Measurements from ENCODE around the gene FBXO24.

Gene FBXO24

GRCh38 chr7:100543586-100543985 lies 42.5 kb upstream of the FBXO24 start:
- TF ChIP-seq, protein P1, sequence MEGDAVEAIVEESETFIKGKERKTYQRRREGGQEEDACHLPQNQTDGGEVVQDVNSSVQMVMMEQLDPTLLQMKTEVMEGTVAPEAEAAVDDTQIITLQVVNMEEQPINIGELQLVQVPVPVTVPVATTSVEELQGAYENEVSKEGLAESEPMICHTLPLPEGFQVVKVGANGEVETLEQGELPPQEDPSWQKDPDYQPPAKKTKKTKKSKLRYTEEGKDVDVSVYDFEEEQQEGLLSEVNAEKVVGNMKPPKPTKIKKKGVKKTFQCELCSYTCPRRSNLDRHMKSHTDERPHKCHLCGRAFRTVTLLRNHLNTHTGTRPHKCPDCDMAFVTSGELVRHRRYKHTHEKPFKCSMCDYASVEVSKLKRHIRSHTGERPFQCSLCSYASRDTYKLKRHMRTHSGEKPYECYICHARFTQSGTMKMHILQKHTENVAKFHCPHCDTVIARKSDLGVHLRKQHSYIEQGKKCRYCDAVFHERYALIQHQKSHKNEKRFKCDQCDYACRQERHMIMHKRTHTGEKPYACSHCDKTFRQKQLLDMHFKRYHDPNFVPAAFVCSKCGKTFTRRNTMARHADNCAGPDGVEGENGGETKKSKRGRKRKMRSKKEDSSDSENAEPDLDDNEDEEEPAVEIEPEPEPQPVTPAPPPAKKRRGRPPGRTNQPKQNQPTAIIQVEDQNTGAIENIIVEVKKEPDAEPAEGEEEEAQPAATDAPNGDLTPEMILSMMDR (conservative IDR thresholded peaks at IDR 0.05; ENCODE audit: low read depth, low read length) = no peak
- DNase-seq (ENCODE audit: low read depth) = no peak
- H3K4me3 ChIP-seq (ENCODE audit: low read depth, low read length) = no peak overlapping the region

GRCh38 chr7:100544386-100544785 lies 41.7 kb upstream of the FBXO24 start:
- DNase-seq (ENCODE audit: low read depth) = no peak
- no peak overlapping the region for H3K4me3 ChIP-seq (ENCODE audit: low read depth, low read length)
- TF ChIP-seq, protein P1 (conservative IDR thresholded peaks at IDR 0.05; ENCODE audit: low read depth, low read length) = no peak

- H3K4me3 ChIP-seq (ENCODE audit: low read depth, low read length) = no peak overlapping the region
- DNase-seq (ENCODE audit: low read depth) = peak; percentile 35
- TF ChIP-seq, protein P1 (conservative IDR thresholded peaks at IDR 0.05; ENCODE audit: low read depth, low read length) = no peak
Measured at GRCh38 chr7:100544967-100545359, 41.2 kb upstream of the FBXO24 start.

DNA sequence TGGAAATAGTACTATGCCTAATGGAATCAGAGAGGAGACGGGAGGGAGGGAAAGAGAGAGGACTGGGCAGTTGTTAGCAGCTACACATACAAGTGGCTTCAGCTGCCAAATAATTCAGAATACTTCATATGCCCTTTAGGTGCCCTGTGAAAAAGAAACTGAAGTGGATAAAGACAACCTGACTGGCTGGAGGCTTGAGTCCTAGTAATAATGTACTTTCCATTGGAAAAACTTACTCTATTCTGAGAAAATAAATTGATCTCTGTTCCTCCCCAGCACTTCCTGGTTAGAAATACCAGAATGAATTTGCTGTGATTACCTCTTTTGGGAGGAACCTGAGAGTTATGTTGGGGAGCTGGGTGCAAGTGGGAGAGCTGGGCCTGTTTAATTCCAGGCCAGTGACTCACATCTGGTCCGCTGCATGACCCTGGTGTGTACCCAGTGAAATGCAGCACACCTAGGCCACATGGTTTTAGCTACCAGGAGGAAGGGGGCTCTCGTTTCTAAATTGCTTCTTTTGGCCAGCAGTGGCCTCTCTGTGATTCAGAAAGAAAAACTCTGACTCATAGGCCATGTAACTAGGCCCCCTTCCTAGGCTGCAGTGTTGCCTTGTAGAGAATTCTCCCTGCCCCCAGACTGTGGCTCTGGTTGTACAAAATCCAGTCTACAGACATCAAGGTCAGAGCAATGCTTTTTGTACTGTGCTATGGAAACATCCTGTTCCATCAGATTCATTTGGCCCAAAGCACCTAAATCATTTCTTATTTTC lies 40.6 kb upstream of the FBXO24 start:
- TF ChIP-seq, protein P1 (conservative IDR thresholded peaks at IDR 0.05; ENCODE audit: low read depth, low read length) = peak; percentile 39
- no peak overlapping the region for H3K4me3 ChIP-seq (ENCODE audit: low read depth, low read length)
- peak; percentile 94 for DNase-seq (ENCODE audit: low read depth)

DNA sequence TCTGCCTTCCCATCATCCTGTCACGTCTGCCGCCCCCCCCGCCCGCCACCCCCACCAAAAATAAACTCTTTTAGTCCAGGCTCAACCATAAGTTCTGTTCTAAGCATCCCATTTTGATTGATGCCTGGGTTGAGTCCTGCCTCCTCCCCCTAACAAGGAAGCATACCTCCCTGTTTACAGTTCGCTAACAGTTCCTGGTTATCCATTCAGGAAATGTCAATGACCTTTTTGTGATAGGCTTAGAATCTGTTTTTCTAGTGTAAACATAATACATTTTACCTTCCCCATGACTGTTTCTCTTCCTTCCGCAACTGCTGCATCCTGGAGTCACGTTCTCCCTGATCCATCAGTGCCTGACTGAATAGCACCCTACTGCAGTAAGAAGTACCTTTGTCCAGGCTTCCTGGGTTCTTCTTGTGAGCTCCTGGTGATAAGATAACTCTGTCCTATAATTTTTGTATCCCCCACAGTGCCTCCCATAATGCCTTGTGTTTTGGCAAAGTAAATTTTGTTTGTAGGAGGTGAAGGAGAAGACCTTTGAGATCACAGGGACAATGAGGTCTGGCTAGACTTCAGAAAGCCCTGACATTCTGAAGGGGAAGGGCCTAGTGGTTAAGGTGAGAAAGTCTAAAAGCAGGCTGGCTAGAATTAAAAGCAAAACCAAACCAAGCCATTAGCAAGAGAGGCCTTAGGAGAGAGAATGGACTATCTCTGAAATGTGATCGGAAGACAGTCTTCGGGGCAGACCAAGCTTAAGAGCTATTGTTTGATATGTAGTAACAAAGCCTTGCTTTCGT lies 39.8 kb upstream of the FBXO24 start:
- DNase-seq (ENCODE audit: low read depth) = peak; percentile 33
- no peak overlapping the region for H3K4me3 ChIP-seq (ENCODE audit: low read depth, low read length)
- TF ChIP-seq, protein P1 (conservative IDR thresholded peaks at IDR 0.05; ENCODE audit: low read depth, low read length) = no peak

- no peak overlapping the region for H3K4me3 ChIP-seq (ENCODE audit: low read depth, low read length)
- TF ChIP-seq, protein P1 (conservative IDR thresholded peaks at IDR 0.05; ENCODE audit: low read depth, low read length) = no peak
- no peak for DNase-seq (ENCODE audit: low read depth)
Measured at GRCh38 chr7:100546926-100547800, 39.0 kb upstream of the FBXO24 start.

Data from choroid plexus epithelial cell (primary cell).